HepG2 (cell line): ENCODE measurements around the gene CNTF.
"Not testable (repeated sequence)": the region's sequence is repeated elsewhere in the genome, so short reads cannot be mapped to it uniquely, and the experiment has no call there.

Experiments used
- ATM ChIP-seq: fragments of 450-650 bp; IDR thresholded peaks from 2 replicates; pipeline ENCODE4 v1.7.1; 2017; ENCODE audit warnings: mild to moderate bottlenecking, borderline replicate concordance
- ZSCAN31 ChIP-seq: sonication (generic); formaldehyde crosslinking; IDR thresholded peaks from 2 replicates; pipeline ENCODE4 v1.5.0; 2020; ENCODE audit warnings: low read depth, mild to moderate bottlenecking, missing genetic modification reagents
- TF ChIP-seq, protein P1 (sequence below): sonication (generic); formaldehyde crosslinking; IDR thresholded peaks from 2 replicates; pipeline ENCODE4 v1.5.0; 2020; ENCODE audit warnings: mild to moderate bottlenecking, missing genetic modification reagents, moderate library complexity

DNA sequence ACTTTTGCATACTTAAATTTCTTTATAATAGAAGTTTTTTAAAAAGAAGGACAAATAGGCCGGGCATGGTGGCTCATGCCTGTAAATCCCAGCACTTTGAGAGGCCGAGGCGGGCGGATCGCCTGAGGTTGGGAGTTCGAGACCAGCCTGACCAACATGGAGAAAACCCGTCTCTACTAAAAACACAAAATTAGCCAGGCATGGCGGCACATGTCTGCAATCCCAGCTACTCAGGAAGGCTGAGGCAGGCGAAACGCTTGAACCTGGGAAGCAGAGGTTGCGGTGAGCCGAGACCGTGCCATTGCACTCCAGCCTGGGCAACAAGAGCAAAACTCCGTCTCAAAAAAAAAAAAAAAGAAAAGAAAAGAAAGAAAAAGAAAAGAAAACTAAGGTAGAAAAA lies 49.6 kb upstream of the CNTF start:
- TF ChIP-seq ATM; ZSCAN31 (CRISPR knock-in tag): not testable (repeated sequence)
- TF ChIP-seq, protein P1, sequence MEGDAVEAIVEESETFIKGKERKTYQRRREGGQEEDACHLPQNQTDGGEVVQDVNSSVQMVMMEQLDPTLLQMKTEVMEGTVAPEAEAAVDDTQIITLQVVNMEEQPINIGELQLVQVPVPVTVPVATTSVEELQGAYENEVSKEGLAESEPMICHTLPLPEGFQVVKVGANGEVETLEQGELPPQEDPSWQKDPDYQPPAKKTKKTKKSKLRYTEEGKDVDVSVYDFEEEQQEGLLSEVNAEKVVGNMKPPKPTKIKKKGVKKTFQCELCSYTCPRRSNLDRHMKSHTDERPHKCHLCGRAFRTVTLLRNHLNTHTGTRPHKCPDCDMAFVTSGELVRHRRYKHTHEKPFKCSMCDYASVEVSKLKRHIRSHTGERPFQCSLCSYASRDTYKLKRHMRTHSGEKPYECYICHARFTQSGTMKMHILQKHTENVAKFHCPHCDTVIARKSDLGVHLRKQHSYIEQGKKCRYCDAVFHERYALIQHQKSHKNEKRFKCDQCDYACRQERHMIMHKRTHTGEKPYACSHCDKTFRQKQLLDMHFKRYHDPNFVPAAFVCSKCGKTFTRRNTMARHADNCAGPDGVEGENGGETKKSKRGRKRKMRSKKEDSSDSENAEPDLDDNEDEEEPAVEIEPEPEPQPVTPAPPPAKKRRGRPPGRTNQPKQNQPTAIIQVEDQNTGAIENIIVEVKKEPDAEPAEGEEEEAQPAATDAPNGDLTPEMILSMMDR (CRISPR knock-in tag) = not testable (repeated sequence)
